Stimulated activated CD4-positive, alpha-beta T cell treated with anti-CD3 and anti-CD28 coated beads, Interleukin-15, amount 100 ng/mL, for 48 hours (primary cell): ENCODE measurements around the gene MAPK1.
A peak's percentile ranks its signal among the peaks of the same experiment; 100 is the strongest.
"Not testable (repeated sequence)": the region's sequence is repeated elsewhere in the genome, so short reads cannot be mapped to it uniquely, and the experiment has no call there.

Experiments used
- DNase-seq, 2 donors: peaks; one replicate each; pipeline ENCODE4 v3.0.0-alpha.2; 2020; ENCODE audit warnings: low read depth in 2 of 2

The MAPK1 gene

GRCh38 chr22:21867528-21868266, at the start of gene MAPK1:
MAPK1 (minus strand) TSS chr22:21867645; CDS start chr22:21867440, 205 bp downstream.
- DNase-seq: peak; percentile 90 to 93

- no peak for DNase-seq
These were observed 49.0 kb upstream of the MAPK1 start for GRCh38 chr22:21916309-21916918.

DNA sequence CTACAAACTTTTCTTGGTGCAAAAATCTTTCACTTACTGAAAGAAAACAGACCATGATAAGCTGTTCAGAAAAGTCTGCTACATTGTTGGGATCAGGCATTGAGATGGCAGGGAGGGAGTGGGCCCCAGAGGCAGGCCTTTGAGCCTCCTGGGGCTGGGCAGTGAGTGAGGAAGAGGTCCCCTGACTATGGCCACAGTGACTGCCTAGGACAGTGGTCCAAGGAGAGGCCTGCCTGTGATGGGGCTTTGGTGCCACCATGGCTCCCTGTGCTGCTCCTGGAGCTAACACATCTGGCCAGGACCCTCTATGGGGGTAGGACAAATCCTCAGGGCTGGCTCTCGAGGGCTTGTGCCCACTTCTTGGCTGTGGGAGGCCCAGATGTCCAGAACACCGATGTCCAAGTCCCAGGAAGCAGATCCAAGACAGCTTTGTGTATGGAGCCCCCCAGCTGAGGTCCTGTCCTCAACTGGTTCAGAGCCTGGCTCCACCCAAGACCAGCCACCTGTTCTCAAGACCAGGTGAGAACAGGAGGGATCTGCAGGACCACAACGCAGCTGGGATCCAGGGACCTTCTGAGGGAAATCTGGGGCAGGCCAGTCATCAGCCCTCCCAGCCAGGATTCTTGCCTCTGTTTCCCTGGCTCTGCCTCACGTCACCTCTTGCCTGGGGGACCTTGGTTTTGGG, 48.3 kb upstream of the MAPK1 start:
- DNase-seq: no peak

- not testable (repeated sequence) for DNase-seq
These were observed 46.7 kb upstream of the MAPK1 start for GRCh38 chr22:21914033-21914642.

DNA sequence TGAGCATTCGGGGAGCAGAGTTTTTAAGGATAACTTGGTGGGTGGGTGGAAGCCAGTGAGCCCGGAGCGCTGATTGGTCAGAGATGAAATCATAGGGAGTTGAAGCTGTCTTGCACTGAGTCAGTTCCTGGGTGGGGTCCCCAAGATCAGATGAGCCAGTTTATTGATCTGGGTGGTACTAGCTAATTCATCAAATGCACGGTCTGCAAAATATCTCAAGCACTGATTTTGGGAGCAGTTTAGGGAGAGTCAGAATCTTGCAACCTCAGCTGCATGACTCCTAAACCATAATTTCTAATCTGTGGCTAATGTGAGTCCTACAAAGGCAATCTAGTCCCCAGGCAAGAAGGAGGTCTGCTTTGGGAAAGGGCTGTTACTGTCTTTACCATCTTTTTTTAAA, 42.9 kb upstream of the MAPK1 start:
- DNase-seq: not testable (repeated sequence)

DNA sequence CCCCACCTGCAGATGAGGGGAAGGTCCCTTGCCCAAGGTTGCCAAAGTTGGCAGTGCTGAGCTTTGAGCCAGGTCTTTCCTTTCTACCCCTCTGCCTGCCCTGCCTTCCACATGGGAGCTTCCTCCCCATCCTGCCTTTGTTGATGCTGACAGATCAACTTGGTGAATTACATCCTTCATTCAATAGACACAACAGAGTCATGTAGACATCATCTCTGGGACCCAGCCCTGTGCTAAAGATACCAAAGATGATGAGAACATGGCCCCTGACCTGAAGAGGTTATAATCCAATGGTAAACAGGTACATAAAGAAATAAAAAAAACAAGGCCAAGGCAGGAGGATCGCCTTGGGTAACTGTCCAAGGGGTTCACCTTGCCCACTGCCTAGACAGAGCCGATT, 42.4 kb upstream of the MAPK1 start:
- DNase-seq: no peak

GRCh38 chr22:21907638-21908522, 40.4 kb upstream of the MAPK1 start:
- DNase-seq: no peak

DNA sequence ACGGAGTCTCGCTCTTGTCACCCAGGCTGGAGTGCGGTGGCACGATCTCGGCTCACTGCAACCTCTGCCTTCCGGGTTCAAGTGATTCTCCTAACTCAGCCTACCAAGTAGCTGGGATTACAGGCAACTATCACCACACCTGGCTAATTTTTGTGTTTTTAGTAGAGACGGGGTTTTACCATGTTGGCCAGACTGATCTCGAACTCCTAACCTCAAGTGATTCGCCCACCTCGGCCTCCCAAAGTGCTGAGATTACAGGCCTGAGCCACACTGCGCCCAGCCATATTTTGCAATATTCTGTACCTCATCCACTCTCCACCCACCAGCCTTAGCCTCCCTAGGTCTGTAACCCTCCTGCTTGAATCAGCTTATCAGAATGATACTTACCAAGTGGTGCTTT, 37.8 kb upstream of the MAPK1 start:
- not testable (repeated sequence) for DNase-seq

GRCh38 chr22:21904250-21904789, 36.9 kb upstream of the MAPK1 start:
- no peak for DNase-seq

DNA sequence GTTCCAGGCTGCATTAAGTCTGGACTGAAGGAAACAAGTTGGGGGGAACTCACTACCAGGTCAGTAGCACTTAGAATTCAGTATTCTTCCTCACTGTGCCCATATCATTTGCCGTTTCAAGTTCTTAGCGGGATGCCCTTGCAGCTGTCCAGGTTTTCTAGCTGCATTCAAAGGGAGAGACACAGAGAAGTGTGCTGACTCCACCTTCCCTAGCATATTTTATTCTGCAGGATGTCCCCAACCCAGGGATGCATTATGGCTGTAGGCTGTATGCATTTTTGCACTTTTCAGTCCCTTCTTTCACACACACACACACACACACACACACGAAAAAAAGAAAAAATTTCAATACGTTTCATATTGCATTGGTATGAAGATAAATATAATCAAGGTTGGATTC, 35.8 kb upstream of the MAPK1 start:
- DNase-seq: no peak

GRCh38 chr22:21902296-21903087, 35.0 kb upstream of the MAPK1 start:
- DNase-seq: no peak

DNA sequence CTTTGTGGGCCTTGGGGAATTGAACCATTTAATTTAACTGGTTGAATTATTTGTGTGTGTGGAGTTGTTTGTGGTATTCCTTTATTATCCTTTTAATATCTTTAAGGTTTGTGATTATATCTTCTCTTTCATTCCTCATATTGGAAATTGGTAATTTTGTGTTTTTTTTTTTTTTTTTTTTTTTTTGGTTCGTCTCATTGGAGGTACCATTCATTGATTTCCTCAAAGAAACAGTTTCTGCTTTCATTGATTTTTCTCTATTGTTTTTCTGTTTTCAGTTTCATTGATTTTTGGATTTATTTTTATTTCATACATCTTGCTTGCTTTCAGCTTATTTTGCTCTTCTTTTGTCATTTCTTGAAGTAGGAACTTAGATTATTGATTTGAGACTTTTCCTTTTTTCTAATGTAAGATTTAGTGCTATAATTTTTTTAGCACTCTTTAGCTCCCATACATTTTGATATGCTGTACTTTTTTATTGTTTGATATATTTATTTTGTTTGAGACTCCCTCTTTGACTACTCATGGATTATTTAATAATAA, 31.0 kb upstream of the MAPK1 start:
- no peak for DNase-seq

- no peak for DNase-seq
These were observed 29.6 kb upstream of the MAPK1 start for GRCh38 chr22:21896951-21897513.

DNA sequence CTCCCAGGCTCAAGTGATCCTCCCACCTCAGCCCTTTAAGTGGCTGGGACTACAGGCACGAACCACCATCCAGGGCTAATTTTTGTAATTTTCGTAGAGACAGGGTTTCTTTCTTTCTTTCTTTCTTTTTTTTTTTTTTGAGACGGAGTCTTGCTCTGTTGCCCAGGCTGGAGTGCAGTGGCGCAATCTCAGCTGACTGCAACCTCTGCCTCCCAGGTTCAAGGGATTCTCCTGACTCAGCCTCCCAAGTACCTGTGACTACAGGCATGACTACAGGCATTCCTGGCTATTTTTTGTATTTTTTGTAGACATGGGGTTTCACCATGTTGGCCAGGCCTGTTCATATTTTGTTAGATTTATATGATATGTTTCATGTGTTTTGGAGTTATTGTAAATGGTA, 28.8 kb upstream of the MAPK1 start:
- DNase-seq: not testable (repeated sequence)

DNA sequence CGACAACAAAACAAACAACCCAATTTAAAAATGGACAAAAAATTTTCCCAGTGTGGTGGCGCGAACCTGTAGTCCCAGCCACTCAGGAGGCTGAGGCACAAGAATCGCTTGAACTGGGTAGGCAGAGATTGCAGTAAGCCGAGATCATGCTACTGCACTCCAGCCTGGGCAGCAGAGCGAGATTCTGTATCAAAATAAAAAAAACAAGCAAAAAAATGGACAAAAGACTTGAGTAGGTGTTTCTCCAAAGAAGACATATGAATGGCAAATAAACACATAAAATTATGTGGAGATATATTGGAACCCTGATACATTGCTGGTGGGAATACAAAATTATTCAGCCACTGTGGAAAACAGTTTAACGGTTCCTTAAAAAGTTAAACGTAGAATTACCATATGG, 27.4 kb upstream of the MAPK1 start:
- no peak for DNase-seq

DNA sequence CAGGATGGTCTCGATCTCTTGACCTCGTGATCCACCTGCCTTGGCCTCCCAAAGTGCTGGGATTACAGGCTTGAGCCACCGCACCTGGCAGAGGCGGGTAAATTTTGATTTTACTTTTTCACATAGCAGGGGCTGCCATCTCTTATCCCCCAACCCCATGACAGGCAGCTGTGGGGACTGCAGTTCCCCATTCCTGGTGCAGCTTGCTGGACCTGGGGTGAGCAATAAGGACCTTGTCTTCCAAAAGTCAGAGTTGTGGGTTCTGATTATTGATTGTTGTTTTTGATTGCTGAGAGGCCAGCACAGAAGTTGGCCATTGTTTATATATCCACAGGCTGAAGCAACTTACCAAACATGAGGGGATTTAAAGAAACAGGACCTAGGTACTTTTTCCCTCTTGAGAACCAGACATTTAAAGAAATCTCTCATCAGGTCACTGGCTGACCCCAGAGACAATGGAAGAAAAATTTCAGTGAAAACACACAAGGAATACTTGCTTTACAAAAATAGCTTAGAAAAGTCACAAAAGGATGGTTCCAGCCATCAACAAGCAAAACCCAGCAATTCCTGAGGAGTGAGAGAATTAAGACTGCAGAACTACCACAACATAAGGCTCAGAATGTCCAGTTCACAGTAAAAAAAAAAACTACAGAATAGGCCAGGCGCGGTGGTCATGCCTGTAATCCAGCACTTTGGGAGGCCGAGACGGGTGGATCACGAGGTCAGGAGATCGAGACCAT, 22.0 kb upstream of the MAPK1 start:
- no peak for DNase-seq

- DNase-seq: no peak
These were observed 20.4 kb upstream of the MAPK1 start for GRCh38 chr22:21887841-21888240.

DNA sequence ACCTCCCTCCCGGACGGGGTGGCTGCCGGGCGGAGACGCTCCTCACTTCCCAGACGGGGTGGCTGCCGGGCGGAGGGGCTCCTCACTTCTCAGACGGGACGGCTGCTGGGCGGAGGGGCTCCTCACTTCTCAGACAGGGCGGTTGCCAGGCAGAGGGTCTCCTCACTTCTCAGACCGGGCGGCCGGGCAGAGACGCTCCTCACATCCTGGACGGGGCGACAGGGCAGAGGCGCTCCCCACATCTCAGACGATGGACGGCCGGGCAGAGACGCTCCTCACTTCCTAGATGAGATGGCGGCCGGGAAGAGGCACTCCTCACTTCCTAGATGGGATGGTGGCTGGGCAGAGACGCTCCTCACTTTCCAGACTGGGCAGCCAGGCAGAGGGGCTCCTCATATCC, 16.5 kb upstream of the MAPK1 start:
- DNase-seq: not testable (repeated sequence)

GRCh38 chr22:21882754-21883333, 15.4 kb upstream of the MAPK1 start:
- not testable (repeated sequence) for DNase-seq
